Measurements from ENCODE around the gene UNC5B. TPM values are rescaled to one million over a fixed set of nuclear protein-coding genes. Genes with fewer than 3 reads are reported as not detected.

The UNC5B gene
- total RNA-seq, 1 donor from 2014 or later: 3.7 TPM

- H3K27me3 Mint-ChIP-seq: peaks cover 74% of the 10 kb centered on the region
- H3K4me3 Mint-ChIP-seq (ENCODE audit: low read depth): peak overlapping the region; percentile 17
- no peaks in the 10 kb centered on the region for H3K36me3 Mint-ChIP-seq (ENCODE audit: insufficient read depth)
- peaks cover 13% of the 10 kb centered on the region for H3K4me1 Mint-ChIP-seq (ENCODE audit: low read depth)
- no peak for DNase-seq (ENCODE audit: low spot score, unreplicated experiment)
- TF ChIP-seq CTCF (IDR thresholded peaks at IDR 0.05; ENCODE audit: unreplicated experiment): no peak
- H3K27ac Mint-ChIP-seq: no peak overlapping the region
- no peaks in the 10 kb centered on the region for H3K9me3 Mint-ChIP-seq (ENCODE audit: low read depth)
Measured at GRCh38 chr10:71210542-71210871, 1.9 kb upstream of the UNC5B start.

GRCh38 chr10:71211053-71211452 lies 1.3 kb upstream of the UNC5B start:
- Mint-ChIP-seq H3K27ac (no peak overlapping the region), H3K27me3 (peaks cover 76% of the 10 kb centered on the region), H3K36me3 (ENCODE audit: insufficient read depth) (no peaks in the 10 kb centered on the region), H3K4me3 (ENCODE audit: low read depth) (no peak overlapping the region), H3K4me1 (ENCODE audit: low read depth) (peaks cover 17% of the 10 kb centered on the region), H3K9me3 (ENCODE audit: low read depth) (no peaks in the 10 kb centered on the region)
- no peak for DNase-seq (ENCODE audit: low spot score, unreplicated experiment)
- TF ChIP-seq CTCF (IDR thresholded peaks at IDR 0.05; ENCODE audit: unreplicated experiment): no peak

GRCh38 chr10:71211775-71212317 lies 524 bp upstream of the UNC5B start:
- Mint-ChIP-seq H3K27ac (no peak overlapping the region), H3K4me3 (ENCODE audit: low read depth) (peak overlapping the region; percentile 66), H3K27me3 (peaks cover 72% of the 10 kb centered on the region), H3K9me3 (ENCODE audit: low read depth) (no peaks in the 10 kb centered on the region), H3K4me1 (ENCODE audit: low read depth) (peaks cover 20% of the 10 kb centered on the region), H3K36me3 (ENCODE audit: insufficient read depth) (no peaks in the 10 kb centered on the region)
- no peak for TF ChIP-seq CTCF (IDR thresholded peaks at IDR 0.05; ENCODE audit: unreplicated experiment)
- no peak for DNase-seq (ENCODE audit: low spot score, unreplicated experiment)

- no peak for DNase-seq (ENCODE audit: low spot score, unreplicated experiment)
- TF ChIP-seq CTCF (IDR thresholded peaks at IDR 0.05; ENCODE audit: unreplicated experiment): no peak
- H3K4me1 Mint-ChIP-seq (ENCODE audit: low read depth): peaks cover 22% of the 10 kb centered on the region
- H3K9me3 Mint-ChIP-seq (ENCODE audit: low read depth): no peaks in the 10 kb centered on the region
- H3K27me3 Mint-ChIP-seq: peaks cover 60% of the 10 kb centered on the region
- peak overlapping the region; percentile 75 for H3K4me3 Mint-ChIP-seq (ENCODE audit: low read depth)
- H3K36me3 Mint-ChIP-seq (ENCODE audit: insufficient read depth): no peaks in the 10 kb centered on the region
- peak overlapping the region; percentile 71 for H3K27ac Mint-ChIP-seq
Measured at GRCh38 chr10:71213127-71213621, 804 bp downstream of the UNC5B start.

GRCh38 chr10:71213761-71214440 lies 1.5 kb downstream of the UNC5B start:
- H3K27ac Mint-ChIP-seq: peak overlapping the region; percentile 59
- no peaks in the 10 kb centered on the region for H3K9me3 Mint-ChIP-seq (ENCODE audit: low read depth)
- no peaks in the 10 kb centered on the region for H3K36me3 Mint-ChIP-seq (ENCODE audit: insufficient read depth)
- TF ChIP-seq CTCF (IDR thresholded peaks at IDR 0.05; ENCODE audit: unreplicated experiment): no peak
- H3K4me1 Mint-ChIP-seq (ENCODE audit: low read depth): peaks cover 22% of the 10 kb centered on the region
- peaks cover 58% of the 10 kb centered on the region for H3K27me3 Mint-ChIP-seq
- DNase-seq (ENCODE audit: low spot score, unreplicated experiment): no peak
- H3K4me3 Mint-ChIP-seq (ENCODE audit: low read depth): peak overlapping the region; percentile 75
